Measurements from ENCODE around the gene BTN3A1.
"Not testable (repeated sequence)": the region's sequence is repeated elsewhere in the genome, so short reads cannot be mapped to it uniquely, and the experiment has no call there.

The BTN3A1 gene

DNA sequence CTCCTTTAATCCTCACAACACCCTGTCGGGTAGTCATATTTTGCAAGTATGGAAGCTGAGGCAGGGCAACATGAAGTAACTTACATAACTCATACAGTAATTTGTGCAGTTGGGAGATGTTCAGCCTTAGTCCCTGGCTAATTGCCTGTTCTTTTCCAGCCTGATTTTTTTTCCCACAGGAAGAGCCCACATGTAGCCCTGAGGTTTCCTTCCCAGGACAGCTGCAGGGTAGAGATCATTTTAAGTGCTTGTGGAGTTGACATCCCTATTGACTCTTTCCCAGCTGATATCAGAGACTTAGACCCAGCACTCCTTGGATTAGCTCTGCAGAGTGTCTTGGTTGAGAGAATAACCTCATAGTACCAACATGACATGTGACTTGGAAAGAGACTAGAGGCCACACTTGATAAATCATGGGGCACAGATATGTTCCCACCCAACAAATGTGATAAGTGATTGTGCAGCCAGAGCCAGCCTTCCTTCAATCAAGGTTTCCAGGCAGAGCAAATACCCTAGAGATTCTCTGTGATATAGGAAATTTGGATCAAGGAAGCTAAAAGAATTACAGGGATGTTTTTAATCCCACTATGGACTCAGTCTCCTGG, 50.7 kb downstream of the BTN3A1 start:
- Histone ChIP-seq H3K4me3 (no peak overlapping the region), H3K27ac (no peak overlapping the region)
- no peak for DNase-seq (ENCODE audit: low spot score)
- TF ChIP-seq, protein P1, sequence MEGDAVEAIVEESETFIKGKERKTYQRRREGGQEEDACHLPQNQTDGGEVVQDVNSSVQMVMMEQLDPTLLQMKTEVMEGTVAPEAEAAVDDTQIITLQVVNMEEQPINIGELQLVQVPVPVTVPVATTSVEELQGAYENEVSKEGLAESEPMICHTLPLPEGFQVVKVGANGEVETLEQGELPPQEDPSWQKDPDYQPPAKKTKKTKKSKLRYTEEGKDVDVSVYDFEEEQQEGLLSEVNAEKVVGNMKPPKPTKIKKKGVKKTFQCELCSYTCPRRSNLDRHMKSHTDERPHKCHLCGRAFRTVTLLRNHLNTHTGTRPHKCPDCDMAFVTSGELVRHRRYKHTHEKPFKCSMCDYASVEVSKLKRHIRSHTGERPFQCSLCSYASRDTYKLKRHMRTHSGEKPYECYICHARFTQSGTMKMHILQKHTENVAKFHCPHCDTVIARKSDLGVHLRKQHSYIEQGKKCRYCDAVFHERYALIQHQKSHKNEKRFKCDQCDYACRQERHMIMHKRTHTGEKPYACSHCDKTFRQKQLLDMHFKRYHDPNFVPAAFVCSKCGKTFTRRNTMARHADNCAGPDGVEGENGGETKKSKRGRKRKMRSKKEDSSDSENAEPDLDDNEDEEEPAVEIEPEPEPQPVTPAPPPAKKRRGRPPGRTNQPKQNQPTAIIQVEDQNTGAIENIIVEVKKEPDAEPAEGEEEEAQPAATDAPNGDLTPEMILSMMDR (IDR thresholded peaks at IDR 0.05) = no peak

DNA sequence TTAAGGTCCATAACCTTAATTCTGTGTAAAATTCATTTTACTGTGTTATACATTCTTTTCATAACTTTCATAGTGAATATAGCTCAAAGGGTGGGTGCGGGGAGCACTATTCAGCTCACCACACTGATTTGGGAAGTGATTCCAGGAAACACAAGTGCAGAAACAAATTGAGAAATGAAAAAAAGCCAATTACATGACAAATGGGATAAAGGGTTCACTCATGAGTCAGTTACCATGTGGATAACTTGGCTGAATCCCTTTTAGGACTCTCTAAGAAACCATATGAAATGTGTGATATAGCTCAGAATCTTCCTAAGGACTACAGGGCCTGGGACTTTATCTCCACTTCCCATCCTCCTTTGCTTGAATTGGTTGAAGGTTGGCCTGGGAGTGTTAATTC, 52.6 kb downstream of the BTN3A1 start:
- no peak for DNase-seq (ENCODE audit: low spot score)
- TF ChIP-seq, protein P1 (IDR thresholded peaks at IDR 0.05) = no peak
- H3K4me3 ChIP-seq = no peak overlapping the region
- H3K27ac ChIP-seq = no peak overlapping the region

DNA sequence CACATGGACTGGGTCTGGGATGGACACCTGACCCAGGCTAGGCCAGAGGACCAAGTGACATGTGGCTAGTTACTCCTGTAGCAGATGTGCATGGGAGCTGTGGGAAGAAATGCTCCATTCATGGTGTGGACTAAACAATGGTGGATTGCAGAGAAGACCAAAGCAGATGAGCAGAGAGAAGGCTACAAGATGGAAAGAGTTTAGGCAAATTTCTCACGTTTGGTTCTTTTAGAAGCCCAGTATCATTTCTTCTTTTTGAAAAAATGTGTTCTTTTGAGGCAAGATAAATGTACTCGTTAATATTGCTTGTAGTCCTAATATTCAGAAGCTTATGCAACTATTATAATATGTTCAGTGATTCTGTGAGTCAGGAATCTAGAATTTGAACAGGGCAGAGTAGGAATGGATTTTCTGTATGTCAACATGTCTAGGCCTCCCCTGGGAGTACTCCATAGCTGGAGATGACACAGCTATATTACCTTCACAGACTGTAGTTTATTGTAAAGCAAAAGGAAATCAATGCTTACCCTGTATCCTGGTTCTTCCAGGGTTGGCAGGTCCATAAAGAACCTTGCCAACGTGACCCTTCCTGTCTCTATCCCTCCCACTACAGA, 53.4 kb downstream of the BTN3A1 start:
- TF ChIP-seq, protein P1 (IDR thresholded peaks at IDR 0.05) = no peak
- Histone ChIP-seq H3K4me3 (no peak overlapping the region), H3K27ac (no peak overlapping the region)
- DNase-seq (ENCODE audit: low spot score) = no peak

DNA sequence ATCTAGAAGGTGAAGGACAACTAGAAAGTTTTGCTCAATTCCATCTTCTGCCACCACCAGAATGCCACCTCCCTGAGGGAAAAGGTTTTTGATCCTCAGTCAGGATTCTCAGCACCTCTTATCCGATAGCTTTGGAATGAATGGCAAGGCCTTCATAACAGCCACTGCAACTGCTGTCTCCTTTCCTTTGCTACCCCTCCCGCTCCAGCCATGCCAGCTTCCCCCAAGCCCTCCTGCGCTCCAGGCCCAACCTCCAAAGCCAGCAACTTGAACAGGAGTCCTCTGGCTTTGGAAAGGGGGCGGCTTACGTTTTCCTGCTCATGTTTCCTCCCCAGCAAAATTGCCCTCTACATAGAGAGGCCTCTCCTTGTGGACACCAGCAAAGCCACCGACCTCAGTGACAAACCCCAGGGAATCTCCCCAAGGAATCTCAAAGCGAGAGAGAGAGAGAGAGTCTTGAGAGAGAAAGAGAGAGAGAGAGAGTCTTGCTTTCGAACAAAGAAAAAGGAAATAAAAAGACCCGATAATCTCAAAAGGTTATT, 55.3 kb downstream of the BTN3A1 start:
- Histone ChIP-seq H3K4me3 (peak overlapping the region; percentile 80), H3K27ac (peak overlapping the region; percentile 85 to 89)
- DNase-seq (ENCODE audit: low spot score) = peak; percentile 80
- TF ChIP-seq, protein P1 (IDR thresholded peaks at IDR 0.05) = no peak

GRCh38 chr6:26457806-26458688, 56.0 kb downstream of the BTN3A1 start, which contains the start of gene BTN2A1:
BTN2A1 (plus strand) TSS chr6:26457955; CDS start chr6:26458637, 682 bp downstream.
- Histone ChIP-seq H3K27ac (peak within 1 kb of the TSS; percentile 85 to 89), H3K4me3 (peak within 1 kb of the TSS; percentile 80)
- peak; percentile 86 for DNase-seq (ENCODE audit: low spot score)
- TF ChIP-seq, protein P1 (IDR thresholded peaks at IDR 0.05) = no peak

DNA sequence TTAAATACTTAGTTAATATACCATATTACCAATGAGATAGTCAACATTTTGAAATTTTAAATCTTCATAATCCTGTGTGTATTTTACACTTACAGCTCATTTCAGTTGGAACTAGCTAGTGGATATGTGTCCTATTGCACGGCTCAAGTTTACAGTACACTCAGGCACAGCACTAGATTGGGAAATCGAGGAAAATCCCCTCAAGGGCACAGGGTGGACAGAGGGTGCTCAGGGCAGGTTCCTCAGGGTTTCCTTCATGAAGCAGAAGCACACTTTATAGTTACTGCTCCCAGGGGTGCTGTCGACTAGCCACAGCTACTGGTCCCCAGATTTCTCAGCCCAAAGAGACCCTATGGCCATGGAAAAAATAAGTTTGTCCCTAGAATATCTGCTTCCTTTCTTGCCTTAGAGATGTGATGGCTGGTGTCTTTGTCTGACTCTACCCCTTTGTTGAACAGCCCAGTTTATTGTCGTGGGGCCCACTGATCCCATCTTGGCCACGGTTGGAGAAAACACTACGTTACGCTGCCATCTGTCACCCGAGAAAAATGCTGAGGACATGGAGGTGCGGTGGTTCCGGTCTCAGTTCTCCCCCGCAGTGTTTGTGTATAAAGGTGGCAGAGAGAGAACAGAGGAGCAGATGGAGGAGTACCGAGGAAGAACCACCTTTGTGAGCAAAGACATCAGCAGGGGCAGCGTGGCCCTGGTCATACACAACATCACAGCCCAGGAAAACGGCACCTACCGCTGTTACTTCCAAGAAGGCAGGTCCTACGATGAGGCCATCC, 57.1 kb downstream of the BTN3A1 start:
- H3K4me3 ChIP-seq = peak overlapping the region; percentile 80
- no peak overlapping the region for H3K27ac ChIP-seq
- TF ChIP-seq, protein P1 (IDR thresholded peaks at IDR 0.05) = no peak
- no peak for DNase-seq (ENCODE audit: low spot score)

DNA sequence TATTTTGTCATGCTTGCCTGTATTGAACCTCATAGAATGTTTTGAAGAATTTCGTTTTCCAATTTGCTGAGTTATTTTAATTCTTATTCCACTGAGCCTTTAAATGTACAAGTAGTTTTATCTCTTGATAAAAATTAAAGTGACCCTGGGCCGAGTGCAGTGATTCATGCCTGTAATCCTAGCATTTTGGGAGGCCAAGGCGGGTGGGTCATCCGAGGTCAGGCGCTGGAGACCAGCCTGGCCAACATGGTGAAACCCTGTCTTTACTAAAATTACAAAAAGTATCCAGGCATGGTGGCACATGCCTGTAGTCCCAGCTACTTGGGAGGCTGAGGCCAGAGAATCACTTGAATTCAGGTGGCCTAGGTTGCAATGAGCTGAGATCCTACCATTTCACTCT, 59.3 kb downstream of the BTN3A1 start:
- DNase-seq (ENCODE audit: low spot score); H3K27ac ChIP-seq: not testable (repeated sequence)
- H3K4me3 ChIP-seq = peak overlapping the region; percentile 80

All from coronary artery (tissue), 2 donors.